Stimulated activated CD4-positive, alpha-beta T cell treated with anti-CD3 and anti-CD28 coated beads, Interleukin-12 subunit alpha, Interleukin-12 subunit beta, amount 100 ng/mL, for 24 hours (primary cell): ENCODE results near the gene PDE1C.

Experiments used
- DNase-seq, 2 experiments: peaks; one replicate each; pipeline ENCODE4 v3.0.0-alpha.2; 2020; ENCODE audit warnings: low read depth in 2 of 2

PDE1C gene

GRCh38 chr7:32074787-32075585 is 4.8 kb upstream of the PDE1C start:
- no peak for DNase-seq

- DNase-seq: no peak
Measured at GRCh38 chr7:32073533-32073932, 3.3 kb upstream of the PDE1C start.

GRCh38 chr7:32072397-32072796 is 2.2 kb upstream of the PDE1C start:
- DNase-seq: no peak

DNA sequence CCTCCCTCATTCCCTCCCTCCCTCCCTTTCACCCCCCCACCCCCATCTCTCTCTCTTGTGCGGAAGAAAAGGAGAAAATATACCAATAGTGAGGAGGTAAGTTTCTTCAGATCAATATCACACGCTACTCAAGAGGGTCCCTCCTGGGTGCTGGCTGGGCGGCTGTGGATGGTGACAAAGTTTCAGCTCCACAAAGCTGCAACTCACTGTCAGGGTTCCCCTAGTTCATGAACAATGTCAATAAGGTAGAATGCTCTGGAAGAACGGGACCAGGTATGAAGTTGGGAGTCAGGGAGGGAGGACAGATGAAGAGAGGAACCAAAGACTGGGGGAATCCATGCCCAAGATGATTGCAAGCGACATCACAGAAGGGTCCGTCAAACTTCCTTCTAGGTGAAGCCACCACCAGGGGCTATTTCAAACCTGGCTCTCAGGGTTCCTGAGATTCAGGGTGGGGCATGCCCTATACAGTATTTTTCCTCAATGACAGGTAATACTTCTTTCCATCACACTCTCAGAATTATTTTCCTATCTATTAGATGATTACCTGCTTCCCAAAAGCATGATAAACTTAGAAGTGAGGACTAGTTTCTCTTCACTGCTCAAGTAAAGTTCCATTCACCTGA is 1.4 kb upstream of the PDE1C start:
- no peak for DNase-seq

GRCh38 chr7:32070051-32070405 is 179 bp downstream of the PDE1C start:
- no peak for DNase-seq

- DNase-seq: no peak
Measured at GRCh38 chr7:32069116-32069650, 1.0 kb downstream of the PDE1C start.

DNA sequence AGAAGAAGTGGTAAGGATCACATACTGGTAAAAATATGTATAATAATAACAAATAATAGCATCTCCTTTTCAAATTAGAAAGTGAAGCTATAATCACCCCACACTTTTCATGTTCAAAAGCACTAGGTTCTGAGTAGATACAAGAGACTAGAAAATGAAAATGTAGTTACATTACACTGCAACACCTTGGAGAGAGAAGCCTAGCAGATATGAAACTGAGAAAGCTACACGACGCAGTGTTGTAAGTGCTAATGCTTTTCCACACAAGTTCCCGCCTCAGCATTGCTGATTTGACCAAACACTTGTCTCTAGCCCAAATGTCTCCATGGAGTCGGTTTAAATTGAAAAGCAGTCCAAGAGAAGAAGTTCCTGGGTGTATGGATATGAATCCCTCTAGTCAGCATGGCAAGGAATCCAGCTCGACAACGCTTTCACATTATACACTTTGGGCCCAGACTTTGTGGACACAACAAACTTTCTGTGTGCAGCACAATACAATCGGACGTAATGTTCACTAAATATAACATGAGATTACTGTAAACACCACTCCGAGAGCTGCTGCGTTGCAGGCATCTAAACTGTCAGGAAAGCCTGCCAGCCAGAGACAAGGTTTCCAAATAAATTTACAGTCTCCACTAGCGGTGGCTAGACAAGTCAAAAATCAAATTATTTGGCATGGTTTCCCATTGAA is 1.7 kb downstream of the PDE1C start:
- DNase-seq: no peak

GRCh38 chr7:32066441-32066840 is 3.8 kb downstream of the PDE1C start:
- DNase-seq: no peak

DNA sequence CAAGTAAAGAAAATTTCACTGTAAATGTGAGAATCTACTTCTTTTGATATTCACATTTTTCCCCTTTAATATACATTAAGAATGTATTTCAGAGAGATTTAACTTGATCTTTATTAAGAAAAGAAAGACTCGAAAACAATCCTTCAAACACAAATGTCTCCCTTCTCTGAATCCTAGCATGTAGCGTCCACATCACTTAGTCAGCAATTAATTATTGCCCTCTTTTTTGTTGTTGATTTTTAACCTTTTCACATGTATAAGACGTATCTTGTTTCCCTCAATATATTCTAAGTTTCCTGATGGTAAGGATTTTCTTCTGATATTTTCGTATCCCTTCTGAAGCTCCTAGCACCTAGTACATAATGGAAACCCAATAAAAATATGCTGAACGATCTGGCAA is 6.6 kb downstream of the PDE1C start:
- no peak for DNase-seq

DNA sequence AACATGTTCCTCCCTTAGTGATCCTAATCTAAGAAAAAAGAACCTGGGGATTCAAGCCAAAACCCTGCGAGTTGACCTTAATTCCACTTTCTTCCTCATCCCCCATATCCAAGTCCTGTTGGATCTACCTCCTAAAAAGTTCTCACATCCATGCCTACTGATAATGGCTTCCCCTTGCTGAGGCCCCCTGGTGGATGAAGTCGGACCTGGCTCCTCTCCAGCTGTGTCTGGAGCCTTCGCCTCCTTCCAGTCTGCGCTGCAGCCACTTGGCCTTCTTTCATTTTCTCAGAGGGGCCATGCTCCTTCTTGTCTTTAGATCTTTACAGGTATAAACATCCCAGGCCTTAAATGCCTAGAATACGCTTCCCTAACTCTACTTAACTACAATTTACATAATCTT is 8.1 kb downstream of the PDE1C start:
- peak in 1 of 2 experiments; percentile 11 for DNase-seq

GRCh38 chr7:32061346-32061745 is 8.9 kb downstream of the PDE1C start:
- DNase-seq: no peak

GRCh38 chr7:32059289-32060011 is 10.8 kb downstream of the PDE1C start:
- no peak for DNase-seq

DNA sequence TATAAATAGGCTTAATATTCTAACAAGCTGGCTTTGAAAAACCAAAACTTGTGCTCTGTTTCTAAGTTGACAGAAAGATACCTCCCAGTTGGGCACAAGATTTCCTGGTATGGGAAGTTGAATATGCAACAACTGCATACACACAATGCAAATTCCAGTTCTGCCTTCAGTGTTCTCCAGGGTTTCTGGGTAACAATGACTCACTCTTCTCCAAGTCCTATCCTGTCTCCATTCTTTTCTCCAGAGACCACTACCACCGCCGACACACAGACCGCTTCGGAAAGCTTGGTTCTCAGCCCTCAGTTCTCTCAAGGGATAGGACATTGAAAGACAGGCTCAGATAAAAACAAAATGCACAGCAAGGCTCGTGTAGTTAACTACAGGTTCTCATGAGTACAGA is 12.2 kb downstream of the PDE1C start:
- DNase-seq: no peak

DNA sequence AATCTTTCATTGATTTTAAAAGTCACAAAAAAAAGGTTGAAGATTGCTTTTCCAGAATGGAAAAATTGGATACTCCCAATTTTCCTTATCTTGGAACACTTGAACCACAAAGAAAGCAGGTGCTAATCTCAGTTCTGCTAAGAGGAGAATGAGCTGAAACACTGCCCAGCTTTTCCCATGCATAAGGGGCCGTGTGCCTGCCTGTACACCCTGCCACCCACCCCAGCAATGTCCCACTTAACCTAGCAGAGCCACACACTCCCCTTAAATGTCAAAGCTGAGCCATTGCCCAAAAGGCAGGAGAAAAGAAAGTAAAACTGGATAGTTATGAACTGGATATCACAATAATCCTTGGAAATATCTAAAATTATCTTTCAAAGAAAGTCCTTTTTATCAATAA is 13.4 kb downstream of the PDE1C start:
- no peak for DNase-seq

DNA sequence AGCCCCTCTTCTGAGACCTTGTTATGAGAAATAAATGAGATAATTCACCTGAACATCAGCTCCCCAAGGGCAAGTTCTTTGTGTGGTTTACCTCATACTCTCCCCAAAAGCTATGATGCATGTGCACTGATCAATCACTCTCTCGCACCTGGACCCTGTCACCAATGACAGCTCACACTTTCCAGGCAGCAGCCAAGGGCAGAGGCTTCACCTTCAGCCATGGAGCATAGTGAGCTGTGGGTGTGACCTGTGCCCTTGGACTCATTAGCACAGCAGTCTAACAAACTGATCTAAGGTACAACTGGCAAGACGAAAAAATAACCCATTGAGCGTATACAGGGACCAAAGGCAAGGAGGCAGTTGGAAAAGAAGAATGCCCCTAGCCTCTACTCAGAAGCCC is 17.0 kb downstream of the PDE1C start:
- DNase-seq: no peak

GRCh38 chr7:32051128-32051527 is 19.1 kb downstream of the PDE1C start:
- no peak for DNase-seq

DNA sequence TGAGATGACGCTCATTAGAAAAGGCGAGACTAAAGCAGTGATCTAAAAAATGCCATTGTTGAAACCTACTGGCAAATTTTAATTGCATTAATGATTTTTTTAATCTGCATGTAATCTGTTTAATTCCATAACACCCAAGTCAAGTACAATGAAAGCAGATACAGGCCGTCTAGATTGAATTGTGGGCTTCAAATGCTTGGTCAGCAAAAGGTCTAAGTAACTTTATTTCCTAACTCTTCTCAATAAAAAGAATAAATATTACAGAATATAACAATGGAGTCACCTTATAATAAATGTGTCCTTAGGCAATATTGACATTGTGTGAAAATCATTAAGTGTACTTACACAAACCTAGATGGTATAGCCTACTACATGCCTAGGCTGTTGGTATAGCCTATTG is 20.6 kb downstream of the PDE1C start:
- no peak for DNase-seq

DNA sequence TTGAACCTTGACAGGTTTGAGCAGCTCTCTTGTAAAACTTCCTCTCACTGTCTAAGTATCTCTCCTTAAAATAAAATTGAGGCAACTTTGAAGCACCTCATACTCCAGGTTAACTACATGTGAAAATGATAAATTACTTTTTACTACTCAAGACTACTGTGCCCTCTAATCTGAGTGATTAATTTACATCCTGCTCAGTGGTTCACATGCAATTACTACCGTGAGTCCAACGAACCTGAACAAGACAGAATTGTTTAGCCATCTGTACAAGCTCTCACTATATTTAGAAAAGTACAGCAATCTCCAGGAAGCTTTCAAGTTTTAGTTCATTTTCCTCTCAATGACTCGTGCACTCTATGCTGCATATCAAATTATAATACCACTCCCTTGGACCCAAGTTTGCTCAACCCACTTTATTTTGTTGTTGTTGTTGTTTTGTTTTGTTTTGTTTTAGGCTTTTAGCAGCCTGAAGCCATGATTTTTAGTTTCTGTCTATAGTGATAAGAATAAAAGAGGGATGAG is 21.2 kb downstream of the PDE1C start:
- no peak for DNase-seq

- DNase-seq: no peak
Measured at GRCh38 chr7:32047801-32048200, 22.4 kb downstream of the PDE1C start.

GRCh38 chr7:32047075-32047474 is 23.1 kb downstream of the PDE1C start:
- no peak for DNase-seq

- no peak for DNase-seq
Measured at GRCh38 chr7:32045228-32045627, 25.0 kb downstream of the PDE1C start.

- no peak for DNase-seq
Measured at GRCh38 chr7:32044739-32045138, 25.5 kb downstream of the PDE1C start.
